K562 (cell line): ENCODE data around the gene SUGP1. TPM values are rescaled to one million over a fixed set of nuclear protein-coding genes. Genes with fewer than 3 reads are reported as not detected.

ENCODE experiments used
- CTBP1 ChIP-seq: fragments of 450-650 bp; IDR thresholded peaks from 2 replicates; pipeline ENCODE4 v1.6.1; 2016; ENCODE audit warnings: borderline replicate concordance
- CTCF ChIP-seq, 3 experiments: IDR thresholded peaks in 2 of 3; conservative IDR thresholded peaks in 1 of 3; 2 replicates each; pipeline ENCODE4 v1.5.1; 2011 to 2012; ENCODE audit warnings: low read length in 3 of 3, mild to moderate bottlenecking in 3 of 3, control low read depth in 2 of 3, improper control_type of control experiment in 1 of 3, inconsistent platforms in 1 of 3, low read depth in 1 of 3, mixed read lengths in 1 of 3, moderate library complexity in 1 of 3; ENCODE audit not compliant: insufficient read depth in 2 of 3
- EP300 ChIP-seq: IDR thresholded peaks from 2 replicates; pipeline ENCODE4 v1.6.1; 2012; ENCODE audit warnings: low read length, improper control_type of control experiment
- EP400 ChIP-seq: fragments of 450-650 bp; IDR thresholded peaks from 2 replicates; pipeline ENCODE4 v1.6.1; 2017; ENCODE audit warnings: antibody characterized with exemption, mild to moderate bottlenecking, moderate library complexity
- FOSL1 ChIP-seq: fragments of 200-800 bp; sonication (Bioruptor generic); conservative IDR thresholded peaks from 2 replicates; pipeline ENCODE4 v1.6.1; 2016; ENCODE audit warnings: missing genetic modification characterization, missing compliant biosample characterization
- HDAC2 ChIP-seq: fragments of 450-650 bp; IDR thresholded peaks from 2 replicates; pipeline ENCODE4 v1.6.1; 2016; ENCODE audit warnings: mild to moderate bottlenecking
- L3MBTL2 ChIP-seq: fragments of 450-650 bp; IDR thresholded peaks from 2 replicates; pipeline ENCODE4 v1.6.1; 2016; ENCODE audit warnings: mild to moderate bottlenecking, moderate library complexity
- MYC ChIP-seq, 2 experiments: fragments of 250-450 bp in 1 of 2; sonication (Bioruptor Pico) in 1 of 2; IDR thresholded peaks; 2 replicates each; pipeline versions ENCODE4 v1.5.1 to v1.6.1; 2012 to 2021; ENCODE audit warnings: low read depth in 2 of 2, borderline replicate concordance in 1 of 2, improper control_type of control experiment in 1 of 2, low read length in 1 of 2, mild to moderate bottlenecking in 1 of 2, moderate library complexity in 1 of 2
- PKNOX1 ChIP-seq: fragments of 450-650 bp; IDR thresholded peaks from 2 replicates; pipeline ENCODE4 v1.6.1; 2016
- RCOR1 ChIP-seq, 2 experiments: IDR thresholded peaks; 2 replicates each; pipeline ENCODE4 v1.6.1; 2012; ENCODE audit warnings: low read depth in 2 of 2, low read length in 2 of 2, borderline replicate concordance in 1 of 2, improper control_type of control experiment in 1 of 2
- SRF ChIP-seq, 2 experiments: fragments of 250-450, 450-650 bp in 1 of 2; sonication (Bioruptor Pico) in 1 of 2; sonication (generic) in 1 of 2; formaldehyde crosslinking; IDR thresholded peaks; 2 replicates each; pipeline versions ENCODE4 v1.5.0 to v1.5.1; 2020 to 2022; ENCODE audit warnings: mild to moderate bottlenecking in 1 of 2, missing genetic modification reagents in 1 of 2
- TOE1 ChIP-seq, 2 experiments: fragments of 450-650 bp in 1 of 2; sonication (generic) in 1 of 2; formaldehyde crosslinking in 1 of 2; IDR thresholded peaks; 2 replicates each; pipeline versions ENCODE4 v1.7.1 to v1.8.0; 2016 to 2022; ENCODE audit warnings: borderline replicate concordance in 2 of 2, mild to moderate bottlenecking in 2 of 2, antibody characterized with exemption in 1 of 2, inconsistent platforms in 1 of 2, low read depth in 1 of 2, missing genetic modification reagents in 1 of 2, moderate library complexity in 1 of 2
- XRCC5 ChIP-seq: fragments of 200-400 bp; formaldehyde crosslinking; IDR thresholded peaks from 2 replicates; pipeline ENCODE4 v1.6.1; 2017; ENCODE audit warnings: low read depth, mild to moderate bottlenecking, low read length
- ZBED1 ChIP-seq: IDR thresholded peaks from 2 replicates; pipeline ENCODE4 v1.6.1; 2014
- ZNF316 ChIP-seq: fragments of 450-650 bp; IDR thresholded peaks from 2 replicates; pipeline ENCODE4 v1.6.1; 2016
- polyA plus RNA-seq, 8 experiments: library from polyadenylated mRNA; depleted of rRNA in 4 of 8; stranded (reverse) in 5 of 8; unstranded in 3 of 8; fragments of >200 nt; fragmentation: Nextera tagmentation in 2 of 8; fragmentation: Illumina TruSeq in 1 of 8; extraction: Ambion mirVana in 2 of 8; extraction: Trizol in 1 of 8; gene quantifications; 2 replicates each; pipeline versions ENCODE4 v1.2.1 to v1.2.3, GENCODE V29; 2011 to 2014; ENCODE audit warnings: inconsistent platforms in 1 of 8, missing spikeins in 1 of 8
- total RNA-seq, 7 experiments: library from RNA; depleted of rRNA in 6 of 7; stranded (reverse); fragments of >200 nt in 6 of 7; fragmentation: Illumina TruSeq in 2 of 7; extraction: Trizol in 2 of 7; gene quantifications; 2 replicates each; pipeline versions ENCODE4 v1.2.1 to v1.2.3, GENCODE V29; 2011 to 2021; ENCODE audit warnings: low replicate concordance in 1 of 7
- TF ChIP-seq, protein P1 (sequence below): fragments of 200-800 bp; sonication (Bioruptor generic); IDR thresholded peaks from 2 replicates; pipeline ENCODE4 v1.6.1; 2017; ENCODE audit warnings: missing genetic modification characterization, missing compliant biosample characterization
- TF ChIP-seq, protein P2 (sequence below): IDR thresholded peaks from 2 replicates; pipeline ENCODE4 v1.6.1; 2011; ENCODE audit not compliant: insufficient read length; ENCODE audit errors: extremely low read depth
- TF ChIP-seq, protein P3 (sequence below): sonication (generic); formaldehyde crosslinking; IDR thresholded peaks from 2 replicates; pipeline ENCODE4 v1.9.0; 2022; ENCODE audit warnings: mild to moderate bottlenecking, missing genetic modification reagents

The SUGP1 gene
- total and polyA plus RNA-seq, 9 of the 15 experiments (the other 6 are each of a cell fraction or from before 2014, with no cell fraction given), result 1.0 to 53.3 (median 32.4) TPM

GRCh38 chr19:19361075-19361594 lies 40.8 kb upstream of the SUGP1 start (continued):
- TF ChIP-seq TOE1 (IDR thresholded peaks at IDR 0.05; ENCODE audit: borderline replicate concordance), result 0 out of 2 replicates have a peak, but pooled peaks have one; percentile 29
- no peak for TF ChIP-seq TOE1 (CRISPR knock-in tag; IDR thresholded peaks at IDR 0.05; ENCODE audit: borderline replicate concordance, low read depth)
- TF ChIP-seq HDAC2, result 0 out of 2 replicates have a peak, but pooled peaks have one; percentile 35
- TF ChIP-seq EP300, result no peak
- TF ChIP-seq RCOR1 (IDR thresholded peaks at IDR 0.05; ENCODE audit: borderline replicate concordance in 1 of 2, low read depth in 2 of 2, low read length in 2 of 2), result peak in 1 of 2 experiments; percentile 88; a peak in 2 of 4 replicates
- peak; percentile 78 to 84 (median 82) for TF ChIP-seq CTCF (IDR thresholded peaks at IDR 0.05 in 2 of 3, conservative IDR thresholded peaks at IDR 0.05 in 1 of 3; ENCODE audit: insufficient read depth in 2 of 3, low read depth in 1 of 3, low read length in 3 of 3)
- TF ChIP-seq, protein P1, sequence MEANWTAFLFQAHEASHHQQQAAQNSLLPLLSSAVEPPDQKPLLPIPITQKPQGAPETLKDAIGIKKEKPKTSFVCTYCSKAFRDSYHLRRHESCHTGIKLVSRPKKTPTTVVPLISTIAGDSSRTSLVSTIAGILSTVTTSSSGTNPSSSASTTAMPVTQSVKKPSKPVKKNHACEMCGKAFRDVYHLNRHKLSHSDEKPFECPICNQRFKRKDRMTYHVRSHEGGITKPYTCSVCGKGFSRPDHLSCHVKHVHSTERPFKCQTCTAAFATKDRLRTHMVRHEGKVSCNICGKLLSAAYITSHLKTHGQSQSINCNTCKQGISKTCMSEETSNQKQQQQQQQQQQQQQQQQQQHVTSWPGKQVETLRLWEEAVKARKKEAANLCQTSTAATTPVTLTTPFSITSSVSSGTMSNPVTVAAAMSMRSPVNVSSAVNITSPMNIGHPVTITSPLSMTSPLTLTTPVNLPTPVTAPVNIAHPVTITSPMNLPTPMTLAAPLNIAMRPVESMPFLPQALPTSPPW (CRISPR knock-in tag), result no peak
- peak in 1 of 2 experiments; percentile 96; a peak in 2 of 4 replicates for TF ChIP-seq SRF (CRISPR knock-in tag; IDR thresholded peaks at IDR 0.05)
- TF ChIP-seq, protein P2, sequence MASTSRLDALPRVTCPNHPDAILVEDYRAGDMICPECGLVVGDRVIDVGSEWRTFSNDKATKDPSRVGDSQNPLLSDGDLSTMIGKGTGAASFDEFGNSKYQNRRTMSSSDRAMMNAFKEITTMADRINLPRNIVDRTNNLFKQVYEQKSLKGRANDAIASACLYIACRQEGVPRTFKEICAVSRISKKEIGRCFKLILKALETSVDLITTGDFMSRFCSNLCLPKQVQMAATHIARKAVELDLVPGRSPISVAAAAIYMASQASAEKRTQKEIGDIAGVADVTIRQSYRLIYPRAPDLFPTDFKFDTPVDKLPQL, result no peak
- TF ChIP-seq FOSL1, result no peak
- 0 out of 2 replicates have a peak, but pooled peaks have one; percentile 16 for TF ChIP-seq PKNOX1
- peak; percentile 97 for TF ChIP-seq MYC (IDR thresholded peaks at IDR 0.05; ENCODE audit: low read depth, low read length)
- TF ChIP-seq MYC (CRISPR knock-in tag; IDR thresholded peaks at IDR 0.05; ENCODE audit: borderline replicate concordance, low read depth), result 0 out of 2 replicates have a peak, but pooled peaks have one; percentile 30
- peak; percentile 76; the same call in 1 of the 2 replicates for TF ChIP-seq XRCC5
- TF ChIP-seq EP400, result peak; percentile 77
- TF ChIP-seq ZNF316, result no peak
- TF ChIP-seq L3MBTL2, result peak; percentile 91
- no peak for TF ChIP-seq ZBED1
- TF ChIP-seq, protein P3, sequence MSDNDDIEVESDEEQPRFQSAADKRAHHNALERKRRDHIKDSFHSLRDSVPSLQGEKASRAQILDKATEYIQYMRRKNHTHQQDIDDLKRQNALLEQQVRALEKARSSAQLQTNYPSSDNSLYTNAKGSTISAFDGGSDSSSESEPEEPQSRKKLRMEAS (CRISPR knock-in tag), result peak; percentile 89
- TF ChIP-seq CTBP1, result peak; percentile 56; the same call in 1 of the 2 replicates
